NCI-H69 (cell line): ENCODE measurements around the gene SLC46A1.

ENCODE experiments used
- DNase-seq: peaks from one replicate; lab custom pipeline; 2025; lab: John Stamatoyannopoulos, UW

SLC46A1 gene

DNA sequence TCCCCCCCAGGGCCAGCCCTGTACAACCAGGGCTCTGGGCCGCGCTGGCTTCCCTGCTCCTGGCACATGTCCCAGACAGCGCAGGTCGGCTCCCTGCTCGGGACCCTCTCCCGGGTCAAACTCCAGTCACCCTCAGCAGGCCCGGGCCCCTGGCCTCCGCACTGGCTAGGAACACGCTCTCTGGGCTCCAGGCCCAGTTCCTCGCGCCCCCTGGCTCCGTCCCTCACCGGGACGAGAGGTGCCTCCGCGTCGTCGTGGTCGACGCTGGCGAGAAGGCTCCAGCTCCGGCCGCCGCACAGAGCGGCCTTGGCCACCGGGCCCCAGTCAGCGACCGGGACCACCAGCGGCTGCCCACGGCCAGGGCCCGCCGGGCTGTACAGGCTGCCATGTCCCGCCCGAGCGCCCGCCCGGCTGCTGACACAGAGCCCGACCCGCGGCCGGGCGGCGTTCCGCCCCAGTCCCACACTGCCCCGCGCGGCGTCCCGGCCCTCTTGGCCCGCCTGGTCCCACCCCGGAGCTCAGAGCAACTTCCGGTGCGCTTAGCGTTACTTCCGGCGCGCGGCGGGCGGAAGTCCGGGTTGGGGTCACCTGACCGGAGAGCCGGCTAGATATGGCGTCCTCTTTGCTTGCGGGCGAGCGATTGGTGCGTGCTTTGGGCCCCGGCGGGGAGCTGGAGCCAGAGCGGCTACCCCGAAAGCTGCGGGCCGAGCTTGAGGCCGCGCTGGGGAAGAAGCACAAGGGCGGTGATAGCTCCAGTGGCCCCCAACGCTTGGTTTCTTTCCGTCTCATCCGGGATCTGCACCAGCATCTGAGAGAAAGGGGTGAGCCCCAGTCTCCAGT lies 48.7 kb downstream of the SLC46A1 start, which contains the start of gene POLDIP2:
POLDIP2 (minus strand) TSS at position 467 of the 840 bp plus-strand sequence; CDS start at position 388, 79 bp downstream.
- peak; percentile 98 for DNase-seq

DNA sequence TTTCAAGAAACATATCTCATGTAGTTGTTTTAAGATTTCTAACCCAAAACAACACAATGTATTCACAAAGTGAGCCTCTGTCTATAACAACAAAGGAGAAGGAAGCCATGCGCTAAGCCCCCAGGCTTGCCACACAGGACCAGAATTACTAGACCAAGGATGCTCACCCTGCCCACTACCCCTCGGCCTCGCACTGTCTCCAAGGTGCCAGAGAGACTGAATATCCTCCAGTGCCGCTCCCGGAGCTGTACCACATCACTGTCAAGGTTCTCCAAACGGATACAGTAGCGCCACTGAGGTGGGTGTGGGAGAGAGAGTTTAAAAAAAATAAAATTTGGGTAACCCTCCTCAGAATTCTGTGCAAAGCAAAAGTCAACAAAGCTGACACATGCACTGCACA lies 55.7 kb downstream of the SLC46A1 start:
- no peak for DNase-seq

DNA sequence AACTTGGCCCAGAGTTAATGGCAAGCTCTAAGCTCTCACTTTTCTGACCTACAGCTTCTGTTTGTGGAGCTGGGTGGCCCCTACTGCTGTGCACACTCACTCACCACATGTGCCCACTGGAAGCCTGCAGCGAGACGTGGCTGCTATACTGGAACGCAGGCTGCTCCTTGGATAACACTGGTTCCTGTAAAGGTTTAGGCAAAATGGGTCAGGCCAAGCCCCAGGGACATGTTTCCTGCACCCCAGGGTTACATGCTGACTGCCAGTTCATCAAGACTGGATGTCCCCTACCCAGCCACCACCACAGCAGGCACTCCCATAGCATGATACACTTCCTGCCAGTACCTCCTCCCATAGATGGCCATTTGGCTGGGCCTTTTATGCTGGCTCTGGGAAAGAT lies 57.0 kb downstream of the SLC46A1 start:
- no peak for DNase-seq

DNA sequence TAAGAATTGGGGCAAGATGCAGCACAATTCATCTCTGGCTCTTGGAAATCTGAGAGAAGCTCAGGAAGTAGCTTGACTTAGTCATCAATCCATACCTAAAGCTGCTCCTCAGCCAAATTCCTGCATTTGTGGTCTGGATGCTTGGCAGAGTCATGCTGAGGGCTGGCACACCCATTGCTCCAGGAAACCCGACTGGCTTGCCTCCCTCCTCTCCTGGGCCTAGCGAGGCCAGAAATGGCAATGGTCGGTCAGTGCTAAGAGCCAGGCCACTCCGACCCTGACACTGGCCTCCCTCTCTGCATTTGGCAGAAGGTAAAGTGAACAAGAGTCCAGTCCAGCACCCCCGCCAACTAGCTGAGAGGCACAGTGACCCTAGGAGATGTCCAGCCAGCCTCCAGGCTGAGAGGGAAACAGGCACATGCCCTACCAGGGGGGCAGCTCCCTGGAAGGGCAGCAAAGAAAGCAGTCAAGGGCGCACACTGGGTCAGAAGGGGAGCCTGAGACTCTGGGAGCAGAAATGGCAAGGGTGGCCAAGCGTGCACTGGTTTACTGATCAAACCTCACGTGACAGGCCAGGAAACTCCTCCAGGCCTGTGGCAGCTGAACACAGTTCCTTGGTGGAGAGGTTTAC lies 58.6 kb downstream of the SLC46A1 start:
- no peak for DNase-seq

DNA sequence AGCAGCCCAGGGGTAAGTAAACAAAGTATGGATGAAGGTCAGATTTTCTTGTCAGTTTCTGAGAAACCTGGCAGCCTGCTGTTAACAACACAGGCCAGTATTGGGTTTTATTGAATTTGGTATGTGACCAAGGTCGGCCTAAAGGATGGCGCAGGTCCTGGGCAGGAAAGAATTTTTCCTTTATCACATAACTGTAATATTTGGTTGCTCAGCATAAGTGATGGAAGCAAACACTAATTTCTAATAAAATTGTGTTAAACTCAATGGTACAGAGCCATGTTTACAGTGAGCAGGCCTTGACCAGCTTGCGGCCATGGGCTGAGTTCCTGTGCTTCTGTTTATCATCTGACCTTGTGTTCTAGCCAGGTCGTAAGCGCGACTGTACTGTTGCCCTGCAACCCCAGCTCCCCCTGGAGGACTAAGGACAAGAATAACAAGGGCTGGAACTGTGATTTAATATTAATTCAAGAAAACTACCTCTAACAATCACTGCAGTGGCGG lies 59.2 kb downstream of the SLC46A1 start:
- DNase-seq, result peak; percentile 38

DNA sequence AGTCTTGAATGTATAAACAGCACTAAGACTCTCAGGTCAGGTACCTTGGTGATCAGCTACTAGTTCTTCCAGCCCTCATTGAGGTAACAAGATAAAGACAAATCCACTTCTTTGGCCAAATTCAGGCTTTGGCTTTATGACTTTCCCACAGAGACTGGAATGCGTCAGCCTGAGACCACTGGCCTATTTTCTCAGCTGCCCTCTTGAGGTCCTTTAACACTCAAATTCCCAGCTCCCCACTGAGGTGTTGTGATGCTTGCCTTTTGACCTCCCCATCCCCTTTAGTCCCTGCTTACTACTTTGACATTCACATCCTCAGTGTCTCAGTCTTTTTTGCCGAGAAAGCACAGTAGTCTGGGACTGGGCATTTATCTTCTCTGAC lies 59.8 kb downstream of the SLC46A1 start:
- no peak for DNase-seq

DNA sequence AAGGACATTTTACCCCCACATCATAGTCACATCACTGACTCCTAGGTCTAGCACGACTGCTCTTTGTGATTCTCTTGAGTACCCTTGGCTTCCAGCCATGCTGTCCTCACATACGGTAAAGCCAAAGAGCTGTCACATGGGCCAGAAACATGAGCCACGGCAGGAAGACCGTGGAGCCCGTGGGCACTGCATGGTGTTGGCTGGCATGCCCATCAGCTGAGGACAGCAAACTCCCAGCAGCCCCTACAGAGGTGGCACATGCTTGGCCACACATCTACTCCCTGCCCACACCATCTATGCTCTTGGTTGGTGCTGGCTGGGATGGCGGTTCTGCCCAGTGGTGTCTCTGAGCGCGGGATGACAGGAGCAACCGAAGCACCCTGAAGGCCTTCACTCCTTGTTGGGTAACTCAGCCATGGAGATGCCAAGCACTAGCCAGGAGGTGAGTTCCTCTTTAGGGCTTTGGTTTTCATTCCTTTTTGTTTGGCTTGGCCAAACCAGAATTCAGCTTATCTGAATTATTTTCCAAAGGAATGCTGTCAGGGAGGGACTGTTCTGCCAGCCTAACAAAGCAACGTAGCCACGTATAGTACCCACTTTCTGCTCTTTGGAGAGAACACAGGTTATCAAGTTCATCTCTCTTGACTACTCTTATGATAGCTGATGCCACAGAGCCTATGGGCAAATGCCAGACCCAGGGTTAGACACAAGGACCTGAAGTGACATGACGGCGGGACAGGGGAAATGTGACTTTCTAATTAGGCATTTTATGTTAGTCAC lies 60.4 kb downstream of the SLC46A1 start:
- no peak for DNase-seq
